Measurements from ENCODE around the gene PLXNB2.

DNA sequence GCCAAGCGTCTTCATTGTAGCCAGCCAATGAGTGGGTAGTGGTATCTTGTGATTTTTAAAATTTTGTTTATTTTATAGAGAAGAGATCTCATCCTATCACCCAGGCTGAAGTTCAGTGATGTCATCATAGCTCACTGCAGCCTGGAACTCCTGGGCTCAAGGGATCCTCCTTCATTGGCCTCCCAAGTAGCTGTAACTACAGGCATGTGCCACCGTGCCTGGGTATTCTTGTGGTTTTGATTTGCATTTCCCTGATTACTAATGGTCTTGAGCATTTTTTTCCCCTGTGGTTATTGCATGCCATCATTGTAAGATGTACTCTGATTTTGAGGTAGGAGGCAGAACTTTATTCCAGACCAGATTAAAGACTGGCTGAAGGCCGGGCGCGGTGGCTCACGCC lies 21.8 kb upstream of the PLXNB2 start:
- TF ChIP-seq POLR2A (IDR thresholded peaks at IDR 0.05), result no peak
- TF ChIP-seq, protein P1, sequence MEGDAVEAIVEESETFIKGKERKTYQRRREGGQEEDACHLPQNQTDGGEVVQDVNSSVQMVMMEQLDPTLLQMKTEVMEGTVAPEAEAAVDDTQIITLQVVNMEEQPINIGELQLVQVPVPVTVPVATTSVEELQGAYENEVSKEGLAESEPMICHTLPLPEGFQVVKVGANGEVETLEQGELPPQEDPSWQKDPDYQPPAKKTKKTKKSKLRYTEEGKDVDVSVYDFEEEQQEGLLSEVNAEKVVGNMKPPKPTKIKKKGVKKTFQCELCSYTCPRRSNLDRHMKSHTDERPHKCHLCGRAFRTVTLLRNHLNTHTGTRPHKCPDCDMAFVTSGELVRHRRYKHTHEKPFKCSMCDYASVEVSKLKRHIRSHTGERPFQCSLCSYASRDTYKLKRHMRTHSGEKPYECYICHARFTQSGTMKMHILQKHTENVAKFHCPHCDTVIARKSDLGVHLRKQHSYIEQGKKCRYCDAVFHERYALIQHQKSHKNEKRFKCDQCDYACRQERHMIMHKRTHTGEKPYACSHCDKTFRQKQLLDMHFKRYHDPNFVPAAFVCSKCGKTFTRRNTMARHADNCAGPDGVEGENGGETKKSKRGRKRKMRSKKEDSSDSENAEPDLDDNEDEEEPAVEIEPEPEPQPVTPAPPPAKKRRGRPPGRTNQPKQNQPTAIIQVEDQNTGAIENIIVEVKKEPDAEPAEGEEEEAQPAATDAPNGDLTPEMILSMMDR (IDR thresholded peaks at IDR 0.05), result no peak
